ENCODE data around the gene HOXA2.

The HOXA2 gene

GRCh38 chr7:27098578-27099451 is 3.7 kb downstream of the HOXA2 start:
- no peak for DNase-seq (ENCODE audit: low read depth)

GRCh38 chr7:27097686-27098577 is 4.6 kb downstream of the HOXA2 start:
- no peak for DNase-seq (ENCODE audit: low read depth)

DNA sequence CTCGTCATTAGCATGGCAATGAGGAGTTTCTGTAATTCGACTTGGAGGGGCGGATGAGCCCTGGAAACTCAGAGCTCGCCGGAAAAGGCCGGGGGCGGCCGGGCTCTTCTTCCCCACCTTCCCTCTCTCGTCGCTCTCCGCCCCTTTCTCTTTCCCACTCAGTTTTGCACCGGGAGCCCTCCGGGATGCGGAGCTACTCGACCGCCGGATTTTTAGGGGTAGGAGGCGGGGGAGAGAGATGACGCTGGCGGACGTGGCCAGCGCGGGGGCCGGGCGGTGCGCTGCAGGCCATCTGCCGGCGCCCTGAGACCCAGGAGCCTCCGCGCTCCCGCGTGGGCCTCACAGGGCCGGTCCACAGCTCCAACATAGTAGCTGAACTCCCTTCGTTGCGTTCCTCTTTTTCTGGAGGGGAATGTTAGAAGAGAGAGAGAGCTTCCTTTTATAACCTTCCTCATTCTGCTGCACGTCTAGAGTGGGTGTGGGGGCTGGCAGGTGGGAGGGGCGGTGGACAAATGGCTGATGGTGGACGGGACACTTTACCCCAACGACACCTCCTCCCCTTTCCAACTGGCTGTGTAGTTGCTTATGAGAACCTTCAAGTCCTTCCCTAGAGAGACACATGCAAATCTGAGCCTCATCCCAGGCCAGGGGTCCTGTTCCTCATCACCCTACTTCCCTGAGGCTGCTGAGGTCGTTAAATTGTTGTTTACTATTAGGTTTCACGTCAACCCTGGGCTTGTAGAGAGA is 5.5 kb downstream of the HOXA2 start:
- DNase-seq (ENCODE audit: low read depth), result no peak

GRCh38 chr7:27095897-27096767 is 6.4 kb downstream of the HOXA2 start, which contains the start of gene HOXA1:
Gene HOXA1 (minus strand): TSS chr7:27096000. CDS start chr7:27095912, 88 bp downstream.
- peak; percentile 40 for DNase-seq (ENCODE audit: low read depth)

GRCh38 chr7:27095050-27095896 is 7.2 kb downstream of the HOXA2 start:
- DNase-seq (ENCODE audit: low read depth), result no peak

DNA sequence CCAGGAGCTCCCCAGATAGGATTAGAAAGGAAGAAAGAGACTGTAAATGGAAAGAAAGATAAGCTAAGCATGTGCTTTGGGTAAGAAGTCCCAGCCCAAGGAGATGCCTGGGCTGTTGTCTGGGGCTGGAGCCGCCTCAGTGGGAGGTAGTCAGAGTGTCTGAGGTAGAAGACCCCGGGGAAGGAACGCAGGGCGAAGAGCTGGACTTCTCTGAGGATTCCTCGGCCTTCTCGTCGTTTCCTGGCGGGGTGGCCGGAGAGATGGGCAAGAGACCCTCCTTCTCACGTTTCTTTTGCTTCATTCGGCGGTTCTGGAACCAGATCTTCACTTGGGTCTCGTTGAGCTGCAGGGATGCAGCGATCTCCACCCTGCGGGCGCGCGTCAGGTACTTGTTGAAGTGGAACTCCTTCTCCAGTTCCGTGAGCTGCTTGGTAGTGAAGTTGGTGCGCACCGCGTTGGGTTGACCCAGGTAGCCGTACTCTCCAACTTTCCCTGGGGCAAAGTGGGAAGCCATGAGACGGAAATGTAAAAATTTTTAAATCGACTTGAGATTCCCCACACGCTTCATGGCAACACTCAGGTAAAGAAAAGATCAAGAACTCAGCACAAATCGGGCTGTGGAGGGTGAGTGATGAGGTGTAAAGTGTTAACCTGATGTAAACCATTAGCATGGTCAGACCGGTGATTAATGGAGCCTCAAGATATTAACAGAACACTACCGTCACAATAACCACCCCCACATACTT is 8.0 kb downstream of the HOXA2 start:
- DNase-seq (ENCODE audit: low read depth), result no peak

DNA sequence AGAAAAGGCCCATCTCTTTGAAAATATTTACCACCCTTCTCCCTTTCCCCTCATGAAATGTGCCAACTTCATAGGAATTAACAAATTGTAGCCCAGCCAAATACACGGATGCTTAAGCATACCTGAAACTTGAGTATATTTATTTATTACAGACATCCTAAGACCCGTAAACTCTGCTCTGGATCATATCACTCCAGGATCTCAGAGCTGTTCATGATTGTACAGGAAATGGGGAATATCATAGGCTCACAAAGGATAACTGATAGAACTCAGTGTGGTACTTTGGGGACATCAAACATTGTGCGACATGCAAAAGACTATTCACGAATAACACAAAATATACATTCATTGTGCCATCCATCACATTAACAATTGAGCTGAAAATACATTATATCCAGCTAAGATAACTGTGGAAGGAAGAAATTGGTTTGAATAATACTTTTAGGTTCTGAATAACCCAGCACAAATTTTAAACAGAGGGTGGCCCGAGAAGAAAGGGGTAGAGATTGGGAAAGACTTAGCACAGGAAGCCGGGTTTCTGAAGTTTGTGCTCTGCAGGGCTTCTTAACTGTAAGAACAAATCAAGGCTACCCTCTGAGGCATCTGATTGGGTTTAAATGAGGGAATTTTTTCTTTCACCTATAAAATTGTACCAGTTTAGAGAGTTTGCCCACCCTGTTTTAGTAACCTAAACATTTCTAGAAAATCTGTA is 9.1 kb downstream of the HOXA2 start:
- no peak for DNase-seq (ENCODE audit: low read depth)

DNA sequence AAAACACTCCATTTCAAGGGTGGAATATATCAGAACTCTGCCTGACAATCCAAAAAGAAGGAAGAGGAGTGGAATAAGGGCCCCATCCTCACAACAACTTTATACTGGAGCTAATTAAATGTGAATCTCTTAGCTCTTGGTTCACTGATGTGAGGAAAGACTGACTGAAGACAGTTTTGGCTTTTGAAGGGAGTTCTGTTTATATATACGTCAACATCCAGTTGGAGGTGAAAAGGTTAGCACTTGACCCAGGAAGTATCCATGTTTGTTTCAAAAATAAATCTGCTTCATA is 9.7 kb downstream of the HOXA2 start:
- no peak for DNase-seq (ENCODE audit: low read depth)

GRCh38 chr7:27091941-27092818 is 10.3 kb downstream of the HOXA2 start:
- DNase-seq (ENCODE audit: low read depth), result no peak

GRCh38 chr7:27091105-27091504 is 11.4 kb downstream of the HOXA2 start:
- DNase-seq (ENCODE audit: low read depth), result no peak

DNA sequence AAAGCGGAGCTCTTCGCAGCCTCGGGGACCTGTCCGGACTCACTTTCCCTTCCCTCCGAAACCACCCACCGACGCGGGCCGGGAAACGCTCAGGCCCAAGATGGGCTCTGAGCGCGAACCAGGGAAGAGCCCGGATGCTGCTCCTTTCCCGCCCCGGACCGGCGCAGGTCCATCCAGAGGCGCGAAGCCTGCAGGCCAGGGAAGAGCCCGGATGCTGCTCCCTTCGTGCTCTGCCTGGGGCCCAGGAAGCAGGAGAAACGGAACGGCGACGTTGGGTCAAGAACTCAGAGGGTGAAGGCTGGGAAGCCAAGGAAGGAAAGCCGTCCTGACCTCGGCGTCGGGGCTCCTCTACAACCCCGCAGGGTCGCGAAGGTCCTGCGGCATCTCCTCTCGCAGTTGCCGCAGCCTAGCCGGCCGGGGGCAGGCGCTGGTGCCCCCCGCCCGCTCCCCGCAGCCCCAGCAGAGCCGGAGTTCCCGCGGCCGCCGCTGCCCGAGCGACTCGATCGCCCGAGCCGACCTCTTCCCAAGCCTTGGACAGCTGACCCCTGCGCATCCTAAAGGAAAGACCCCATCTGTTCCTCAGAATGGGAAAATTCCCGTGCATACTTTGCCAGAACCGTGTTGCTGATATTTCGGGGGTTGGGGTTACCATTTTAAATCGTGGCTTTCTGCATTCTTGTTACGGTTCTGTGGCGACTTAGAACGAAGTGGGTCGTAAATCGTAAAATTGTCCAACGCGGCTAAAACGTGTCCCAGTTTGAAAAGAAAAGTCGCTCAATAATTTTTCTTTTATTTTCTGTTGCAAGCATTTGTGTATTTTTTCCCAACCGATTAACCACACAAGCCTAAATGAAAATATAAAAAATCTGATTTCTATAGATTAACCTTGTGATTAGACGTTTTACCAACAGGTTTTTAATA is 14.2 kb downstream of the HOXA2 start:
- DNase-seq (ENCODE audit: low read depth), result no peak

DNA sequence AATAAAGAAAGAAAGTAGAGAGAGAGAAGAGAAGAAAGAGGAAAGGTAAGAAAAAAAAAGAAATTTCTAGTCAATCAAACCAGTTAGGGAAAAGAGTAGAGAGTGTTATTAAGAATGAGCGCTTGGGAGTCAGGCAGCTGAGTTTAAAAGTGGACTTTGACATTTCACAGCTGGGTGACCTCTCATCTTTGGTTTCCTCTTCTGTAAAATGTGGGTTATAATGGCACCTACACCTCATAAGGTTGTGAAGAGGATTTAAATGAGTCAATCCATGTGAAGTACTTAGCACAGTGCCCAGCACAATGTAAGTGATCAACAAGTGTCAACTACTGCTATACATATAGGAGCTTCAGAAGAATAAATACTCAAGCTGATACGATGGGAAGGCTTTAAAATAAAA is 18.8 kb downstream of the HOXA2 start:
- DNase-seq (ENCODE audit: low read depth), result no peak

DNA sequence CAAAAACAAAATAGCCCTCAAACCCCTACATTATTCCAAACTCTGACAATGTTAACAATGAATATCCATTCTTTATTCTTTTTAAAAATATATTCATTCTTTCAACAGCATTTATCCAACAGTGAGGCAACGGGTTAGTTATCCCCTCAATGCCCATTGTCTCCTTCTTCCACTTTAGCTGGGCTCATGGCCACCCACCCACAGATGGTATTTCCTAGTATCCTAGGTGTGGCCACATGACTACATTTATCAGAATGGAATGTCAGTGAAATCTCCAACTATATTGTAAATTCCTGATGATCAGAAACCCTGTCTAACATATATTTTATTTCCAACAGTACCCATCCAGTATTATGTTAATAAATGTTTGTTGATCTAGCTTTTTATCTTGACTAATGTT is 20.3 kb downstream of the HOXA2 start:
- DNase-seq (ENCODE audit: low read depth), result no peak

DNA sequence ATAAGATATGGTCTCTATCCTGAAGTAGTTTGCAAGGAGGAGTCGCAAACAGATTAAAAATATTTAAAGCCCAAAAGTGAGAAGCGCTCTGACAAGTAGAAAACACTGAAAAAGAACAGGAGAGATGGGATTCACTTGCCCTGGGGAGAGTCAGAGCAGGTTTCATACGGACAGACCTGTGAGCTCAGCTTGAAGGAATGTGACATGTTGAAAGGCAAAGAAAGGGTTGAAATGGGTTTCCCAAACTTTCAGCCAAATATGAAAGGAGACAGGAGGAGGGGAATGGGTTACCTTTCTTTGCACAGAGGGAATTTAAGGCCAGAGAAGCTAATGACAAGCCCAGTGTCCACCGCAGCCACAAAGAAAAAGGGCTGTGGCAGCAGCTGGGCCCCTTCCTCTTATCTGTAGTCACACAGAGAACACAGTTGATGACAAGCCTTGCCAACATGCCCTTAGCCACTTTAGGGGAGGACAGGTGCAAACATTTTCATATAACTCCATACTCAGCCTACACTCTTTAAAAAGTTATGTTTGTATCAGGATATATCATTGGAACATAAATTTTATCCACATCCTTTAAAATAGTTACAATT is 21.5 kb downstream of the HOXA2 start:
- no peak for DNase-seq (ENCODE audit: low read depth)

GRCh38 chr7:27079234-27079975 is 23.1 kb downstream of the HOXA2 start:
- DNase-seq (ENCODE audit: low read depth), result no peak
